GM12801 (cell line): ENCODE results near the gene RASSF7.

Experiments
- CTCF ChIP-seq: IDR thresholded peaks from one replicate; pipeline ENCODE4 v1.5.1; 2011; ENCODE audit warnings: control low read depth; ENCODE audit not compliant: insufficient read length; ENCODE audit errors: extremely low read depth

RASSF7 gene

GRCh38 chr11:590997-591396, 30.2 kb downstream of the RASSF7 start:
- no peak for TF ChIP-seq CTCF

DNA sequence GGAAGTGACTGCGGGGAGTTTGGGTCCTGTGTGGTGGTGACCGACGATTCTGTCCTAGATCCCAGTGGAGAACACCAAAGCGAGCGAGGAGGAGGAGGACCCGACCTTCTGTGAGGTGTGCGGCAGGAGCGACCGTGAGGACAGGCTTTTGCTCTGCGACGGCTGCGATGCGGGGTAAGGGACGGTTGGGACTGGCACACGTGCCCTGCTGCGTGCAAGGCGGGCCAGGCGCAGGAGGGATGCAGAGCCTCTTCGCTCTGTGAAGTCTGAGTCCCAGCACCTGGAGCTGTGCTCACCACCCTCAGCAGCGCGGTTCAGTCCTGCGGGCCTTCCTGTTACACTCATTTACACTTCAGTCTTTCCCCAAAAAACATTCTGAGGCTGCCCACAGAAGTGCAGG, 31.7 kb downstream of the RASSF7 start:
- no peak for TF ChIP-seq CTCF

DNA sequence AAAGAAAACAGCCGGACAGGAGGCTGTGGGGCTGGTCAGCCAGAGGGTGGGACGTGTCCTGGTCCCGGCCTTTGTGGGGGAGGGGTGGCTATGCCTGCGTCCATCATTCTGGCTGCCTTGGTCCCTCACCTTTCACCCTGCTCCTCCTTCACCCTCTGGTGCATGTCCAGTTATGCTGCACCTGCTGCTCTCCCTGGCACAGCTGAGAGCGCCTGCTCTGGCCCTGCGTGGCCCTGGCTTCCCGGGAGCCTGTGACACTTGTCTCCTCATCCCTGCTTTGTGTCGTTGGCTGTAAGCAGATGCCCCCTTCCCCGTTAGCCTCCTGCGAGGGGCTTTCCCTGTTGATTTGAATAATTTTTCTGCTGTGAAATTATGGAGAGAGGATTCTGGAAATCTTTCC, 32.1 kb downstream of the RASSF7 start:
- TF ChIP-seq CTCF, result no peak

GRCh38 chr11:593347-593746, 32.6 kb downstream of the RASSF7 start:
- TF ChIP-seq CTCF, result no peak

GRCh38 chr11:595400-595799, 34.6 kb downstream of the RASSF7 start:
- no peak for TF ChIP-seq CTCF

- no peak for TF ChIP-seq CTCF
These were observed 35.6 kb downstream of the RASSF7 start for GRCh38 chr11:596374-596773.

DNA sequence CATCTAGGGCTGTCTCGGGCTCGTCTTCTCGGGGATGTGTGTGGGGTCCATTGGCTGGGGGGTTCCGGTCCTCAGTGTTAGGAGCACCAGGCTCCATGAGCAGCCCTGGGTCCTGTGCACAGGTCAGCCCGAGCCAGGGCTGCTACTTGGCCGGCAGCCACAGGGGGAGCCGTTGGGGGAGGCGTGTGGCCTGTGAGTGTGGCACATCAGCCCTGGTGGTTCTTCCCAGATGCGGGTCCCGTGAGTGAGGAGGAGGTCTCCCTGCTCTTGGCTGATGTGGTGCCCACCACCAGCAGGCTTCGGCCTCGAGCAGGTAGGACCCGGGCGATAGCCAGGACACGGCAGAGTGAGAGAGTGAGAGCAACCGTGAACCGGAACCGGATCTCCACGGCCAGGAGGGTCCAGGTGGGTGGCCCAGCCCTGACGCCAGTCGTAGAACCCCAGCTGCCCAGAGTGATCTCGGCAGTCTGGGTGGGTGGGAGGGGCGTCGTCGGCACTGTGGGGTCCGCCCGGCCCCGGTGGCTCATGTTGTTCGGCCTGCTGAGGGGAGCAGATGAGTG, 36.5 kb downstream of the RASSF7 start:
- TF ChIP-seq CTCF, result no peak
